Measurements from ENCODE around the gene ZBTB20. TPM values are rescaled to one million over a fixed set of nuclear protein-coding genes. Genes with fewer than 3 reads are reported as not detected.

ZBTB20 gene
- polyA plus RNA-seq, 1 of the 3 experiments (the other 2 are of a cell fraction), result 0.43 TPM

- TF ChIP-seq, protein P1, sequence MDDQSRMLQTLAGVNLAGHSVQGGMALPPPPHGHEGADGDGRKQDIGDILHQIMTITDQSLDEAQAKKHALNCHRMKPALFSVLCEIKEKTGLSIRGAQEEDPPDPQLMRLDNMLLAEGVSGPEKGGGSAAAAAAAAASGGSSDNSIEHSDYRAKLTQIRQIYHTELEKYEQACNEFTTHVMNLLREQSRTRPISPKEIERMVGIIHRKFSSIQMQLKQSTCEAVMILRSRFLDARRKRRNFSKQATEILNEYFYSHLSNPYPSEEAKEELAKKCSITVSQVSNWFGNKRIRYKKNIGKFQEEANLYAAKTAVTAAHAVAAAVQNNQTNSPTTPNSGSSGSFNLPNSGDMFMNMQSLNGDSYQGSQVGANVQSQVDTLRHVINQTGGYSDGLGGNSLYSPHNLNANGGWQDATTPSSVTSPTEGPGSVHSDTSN (IDR thresholded peaks at IDR 0.05), result no peak
- no peak for TF ChIP-seq CTCF (IDR thresholded peaks at IDR 0.05)
- no peak for TF ChIP-seq SMC3 (IDR thresholded peaks at IDR 0.05; ENCODE audit: low read depth, low read length)
- TF ChIP-seq, protein P2, sequence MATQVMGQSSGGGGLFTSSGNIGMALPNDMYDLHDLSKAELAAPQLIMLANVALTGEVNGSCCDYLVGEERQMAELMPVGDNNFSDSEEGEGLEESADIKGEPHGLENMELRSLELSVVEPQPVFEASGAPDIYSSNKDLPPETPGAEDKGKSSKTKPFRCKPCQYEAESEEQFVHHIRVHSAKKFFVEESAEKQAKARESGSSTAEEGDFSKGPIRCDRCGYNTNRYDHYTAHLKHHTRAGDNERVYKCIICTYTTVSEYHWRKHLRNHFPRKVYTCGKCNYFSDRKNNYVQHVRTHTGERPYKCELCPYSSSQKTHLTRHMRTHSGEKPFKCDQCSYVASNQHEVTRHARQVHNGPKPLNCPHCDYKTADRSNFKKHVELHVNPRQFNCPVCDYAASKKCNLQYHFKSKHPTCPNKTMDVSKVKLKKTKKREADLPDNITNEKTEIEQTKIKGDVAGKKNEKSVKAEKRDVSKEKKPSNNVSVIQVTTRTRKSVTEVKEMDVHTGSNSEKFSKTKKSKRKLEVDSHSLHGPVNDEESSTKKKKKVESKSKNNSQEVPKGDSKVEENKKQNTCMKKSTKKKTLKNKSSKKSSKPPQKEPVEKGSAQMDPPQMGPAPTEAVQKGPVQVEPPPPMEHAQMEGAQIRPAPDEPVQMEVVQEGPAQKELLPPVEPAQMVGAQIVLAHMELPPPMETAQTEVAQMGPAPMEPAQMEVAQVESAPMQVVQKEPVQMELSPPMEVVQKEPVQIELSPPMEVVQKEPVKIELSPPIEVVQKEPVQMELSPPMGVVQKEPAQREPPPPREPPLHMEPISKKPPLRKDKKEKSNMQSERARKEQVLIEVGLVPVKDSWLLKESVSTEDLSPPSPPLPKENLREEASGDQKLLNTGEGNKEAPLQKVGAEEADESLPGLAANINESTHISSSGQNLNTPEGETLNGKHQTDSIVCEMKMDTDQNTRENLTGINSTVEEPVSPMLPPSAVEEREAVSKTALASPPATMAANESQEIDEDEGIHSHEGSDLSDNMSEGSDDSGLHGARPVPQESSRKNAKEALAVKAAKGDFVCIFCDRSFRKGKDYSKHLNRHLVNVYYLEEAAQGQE (IDR thresholded peaks at IDR 0.05; ENCODE audit: low read depth, low read length), result no peak
- TF ChIP-seq RAD21 (IDR thresholded peaks at IDR 0.05; ENCODE audit: low read length), result no peak
Observed at GRCh38 chr3:114615523-114616085, 531.5 kb downstream of the ZBTB20 start (continued).

DNA sequence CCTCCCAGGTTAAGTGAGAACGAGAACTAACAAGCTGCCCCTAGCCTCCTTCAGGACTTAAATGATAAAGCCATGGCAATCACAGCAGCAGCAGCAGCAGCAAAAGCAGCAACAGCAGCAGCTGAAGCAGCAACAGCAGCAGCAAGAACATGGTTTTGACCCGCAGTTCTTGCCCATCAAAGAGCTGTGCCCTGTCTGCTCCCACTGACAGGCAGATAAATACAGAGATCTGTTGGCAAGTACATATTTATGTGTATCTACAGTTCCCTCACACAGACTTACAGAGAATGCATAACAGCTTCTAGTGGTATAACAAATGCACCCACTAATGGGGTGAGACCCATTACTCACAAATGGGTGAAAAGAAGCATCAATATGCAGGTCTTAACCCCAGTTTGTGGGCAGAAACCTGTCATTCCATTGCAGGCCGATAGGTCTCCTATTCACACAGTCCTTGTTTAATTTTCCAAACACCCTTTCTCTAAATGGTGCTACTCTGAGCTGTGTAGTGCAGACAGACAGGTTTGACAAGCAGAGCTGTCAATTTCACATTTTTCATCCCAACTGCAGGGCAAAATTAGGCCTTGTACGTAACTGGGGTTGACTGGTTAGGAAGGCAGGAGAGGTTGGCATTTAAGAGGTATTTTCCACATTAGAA lies 537.0 kb downstream of the ZBTB20 start:
- H3F3A ChIP-seq (replicated peaks; ENCODE audit: insufficient read depth), result peaks cover 16% of the 10 kb centered on the region
- 97% methylated on average over 3 of the region's 4 CpGs for WGBS (ENCODE audit: low lambda C conversion rate)
- ChIA-PET POLR2A (no interaction called here), CTCF (no interaction called here)
- H3K27ac ChIP-seq (ENCODE audit: low read depth in 2 of 2, low read length in 1 of 2), result no peak overlapping the region; a peak in 1 of 4 replicates
- H3K4me2 ChIP-seq, result no peak overlapping the region
- DNase-seq, result no peak
- H3K27me3 ChIP-seq (ENCODE audit: insufficient read depth), result no peaks in the 10 kb centered on the region
- H2AFZ ChIP-seq (ENCODE audit: low read depth), result no peak overlapping the region
- H3K9ac ChIP-seq, result no peak overlapping the region
- H3K9me3 ChIP-seq, result no peaks in the 10 kb centered on the region
- peaks cover 27% of the 10 kb centered on the region for H3K79me2 ChIP-seq (ENCODE audit: insufficient read depth)
- H3K36me3 ChIP-seq (replicated peaks in 1 of 2; ENCODE audit: control insufficient read depth in 1 of 2, insufficient read depth in 2 of 2, low read length in 1 of 2), result peaks cover 0 to 4% of the 10 kb centered on the region in 2 experiments
- TF ChIP-seq, protein P1 (IDR thresholded peaks at IDR 0.05), result no peak
- TF ChIP-seq MAX (IDR thresholded peaks at IDR 0.05; ENCODE audit: low read depth) (no peak), FOSL2 (IDR thresholded peaks at IDR 0.05; ENCODE audit: borderline replicate concordance, low read depth) (no peak), FOXM1 (IDR thresholded peaks at IDR 0.05; ENCODE audit: low read depth) (no peak), NRF1 (IDR thresholded peaks at IDR 0.05; ENCODE audit: low read depth, low read length) (no peak), MEF2A (IDR thresholded peaks at IDR 0.05; ENCODE audit: borderline replicate concordance, low read depth) (no peak), SIN3A (IDR thresholded peaks at IDR 0.05; ENCODE audit: borderline replicate concordance, low read depth, low read length) (no peak), FOXJ3 (CRISPR knock-in tag; IDR thresholded peaks at IDR 0.05) (no peak), POLR2AphosphoS5 (IDR thresholded peaks at IDR 0.05; ENCODE audit: low read depth, low read length) (no peak), RAD21 (IDR thresholded peaks at IDR 0.05; ENCODE audit: low read length) (no peak), NFIC (IDR thresholded peaks at IDR 0.05; ENCODE audit: borderline replicate concordance) (no peak), GABPA (IDR thresholded peaks at IDR 0.05; ENCODE audit: low read depth) (no peak), GATA2 (CRISPR knock-in tag; IDR thresholded peaks at IDR 0.05) (no peak)
- TF ChIP-seq, protein P3, sequence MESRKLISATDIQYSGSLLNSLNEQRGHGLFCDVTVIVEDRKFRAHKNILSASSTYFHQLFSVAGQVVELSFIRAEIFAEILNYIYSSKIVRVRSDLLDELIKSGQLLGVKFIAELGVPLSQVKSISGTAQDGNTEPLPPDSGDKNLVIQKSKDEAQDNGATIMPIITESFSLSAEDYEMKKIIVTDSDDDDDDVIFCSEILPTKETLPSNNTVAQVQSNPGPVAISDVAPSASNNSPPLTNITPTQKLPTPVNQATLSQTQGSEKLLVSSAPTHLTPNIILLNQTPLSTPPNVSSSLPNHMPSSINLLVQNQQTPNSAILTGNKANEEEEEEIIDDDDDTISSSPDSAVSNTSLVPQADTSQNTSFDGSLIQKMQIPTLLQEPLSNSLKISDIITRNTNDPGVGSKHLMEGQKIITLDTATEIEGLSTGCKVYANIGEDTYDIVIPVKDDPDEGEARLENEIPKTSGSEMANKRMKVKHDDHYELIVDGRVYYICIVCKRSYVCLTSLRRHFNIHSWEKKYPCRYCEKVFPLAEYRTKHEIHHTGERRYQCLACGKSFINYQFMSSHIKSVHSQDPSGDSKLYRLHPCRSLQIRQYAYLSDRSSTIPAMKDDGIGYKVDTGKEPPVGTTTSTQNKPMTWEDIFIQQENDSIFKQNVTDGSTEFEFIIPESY (IDR thresholded peaks at IDR 0.05; ENCODE audit: borderline replicate concordance, low read depth), result no peak
- H3K4me3 ChIP-seq (ENCODE audit: low read depth in 2 of 2, low read length in 1 of 2), result no peak overlapping the region
- H4K20me1 ChIP-seq (ENCODE audit: insufficient read depth), result no peaks in the 10 kb centered on the region
- H3K9me2 ChIP-seq, result no peaks in the 10 kb centered on the region
- H3K4me1 ChIP-seq (ENCODE audit: control insufficient read depth in 1 of 2, insufficient read depth in 2 of 2, low read depth in 1 of 2, low read length in 1 of 2), result no peaks in the 10 kb centered on the region; a peak in 2 of 4 replicates

Measured in SK-N-SH (cell line).